NT2/D1 (cell line): Measurements from ENCODE around the gene SLC32A1.

Experiments
- SUZ12 ChIP-seq: IDR thresholded peaks from 2 replicates; pipeline ENCODE4 v1.6.1; 2011; ENCODE audit not compliant: insufficient read length, insufficient read depth; ENCODE audit errors: extremely low read depth
- YY1 ChIP-seq: IDR thresholded peaks from 2 replicates; pipeline ENCODE4 v1.6.1; 2011; ENCODE audit not compliant: insufficient read length, insufficient read depth

GRCh38 chr20:38685271-38685670 lies 39.0 kb upstream of the SLC32A1 start:
- no peak for TF ChIP-seq YY1
- TF ChIP-seq SUZ12: no peak
